Endothelial cell of umbilical vein (primary cell): ENCODE results near the gene GORASP1. TPM values are rescaled to one million over a fixed set of nuclear protein-coding genes. Genes with fewer than 3 reads are reported as not detected.

Experiments
- BruUV-seq: library from RNA; stranded (reverse); fragments of 400-500 nt; replicated peaks from 2 replicates; lab custom pipeline; 2021; lab: Mats Ljungman, UMichigan
- CTCF ChIA-PET: fragments of 300-600, 350-600 bp; sonication (Branson Sonifier 250); formaldehyde crosslinking; loops from one replicate; lab custom pipeline; 2021; ENCODE audit warnings: antibody characterized with exemption, inconsistent platforms; lab: Charles Lee
- POLR2A ChIA-PET: fragments of 300-600, 350-600 bp; sonication (Branson Sonifier 250); formaldehyde crosslinking; loops from one replicate; lab custom pipeline; 2021; ENCODE audit warnings: antibody characterized with exemption, inconsistent platforms; lab: Charles Lee
- DNase-seq: peaks from one replicate; pipeline ENCODE4 v3.0.0-alpha.2; 2011; ENCODE audit warnings: low read depth, low spot score
- FAIRE-seq: peaks from 2 replicates; lab custom pipeline; 2011; peaks lifted over from hg19 to GRCh38; lab: Jason Lieb, UNC
- H2AFZ ChIP-seq: 2 replicates; pipeline ENCODE4 v1.6.0; 2012; ENCODE audit warnings: low read depth, low read length, control low read depth, inconsistent platforms
- H3K27ac ChIP-seq: 2 replicates; pipeline ENCODE4 v1.5.1; 2011; ENCODE audit warnings: low read depth, mild to moderate bottlenecking, control low read depth, low read length, moderate library complexity; ENCODE audit not compliant: insufficient read depth
- H3K27me3 ChIP-seq, 2 experiments: 2 replicates each; pipeline versions ENCODE4 v1.6.0 to v1.6.1; 2011; ENCODE audit warnings: low read length in 2 of 2, mixed read lengths in 1 of 2; ENCODE audit not compliant: control insufficient read depth in 2 of 2, insufficient read depth in 2 of 2
- H3K36me3 ChIP-seq, 2 experiments: 2 replicates in 1 of 2; 3 replicates in 1 of 2; pipeline ENCODE4 v1.5.1; 2011; ENCODE audit warnings: low read length in 2 of 2, mild to moderate bottlenecking in 1 of 2, moderate library complexity in 1 of 2; ENCODE audit not compliant: control insufficient read depth in 2 of 2, insufficient read depth in 2 of 2; ENCODE audit errors: extremely low read depth in 1 of 2
- H3K4me1 ChIP-seq: 3 replicates; pipeline ENCODE4 v1.5.1; 2011; ENCODE audit warnings: mild to moderate bottlenecking, low read length; ENCODE audit not compliant: control insufficient read depth, insufficient read depth; ENCODE audit errors: extremely low read depth
- H3K4me2 ChIP-seq: 2 replicates; pipeline ENCODE4 v1.6.1; 2011; ENCODE audit warnings: low read length, control low read depth, mixed read lengths; ENCODE audit not compliant: insufficient read depth
- H3K4me3 ChIP-seq, 3 experiments: fragments of 200-600 bp in 1 of 3; sonication (generic), shearing (Covaris generic) in 1 of 3; replicated peaks in 1 of 3; 2 replicates each; pipeline ENCODE4 v1.5.1; 2011 to 2016; ENCODE audit warnings: control low read depth in 3 of 3, low read length in 3 of 3, mild to moderate bottlenecking in 2 of 3, inconsistent platforms in 1 of 3, low read depth in 1 of 3, moderate library complexity in 1 of 3; ENCODE audit not compliant: insufficient read depth in 1 of 3
- H3K79me2 ChIP-seq: 2 replicates; pipeline ENCODE4 v1.6.0; 2012; ENCODE audit warnings: low read length, inconsistent platforms; ENCODE audit not compliant: control insufficient read depth, insufficient read depth
- H3K9ac ChIP-seq: replicated peaks from 2 replicates; pipeline ENCODE3; 2011; ENCODE audit warnings: low read length, control low read depth; ENCODE audit not compliant: insufficient read depth; ENCODE audit errors: extremely low read depth
- H3K9me1 ChIP-seq: replicated peaks from 3 replicates; pipeline ENCODE4 v1.6.0; 2011; ENCODE audit warnings: mild to moderate bottlenecking, low read length; ENCODE audit not compliant: control insufficient read depth, insufficient read depth; ENCODE audit errors: extremely low read depth
- H3K9me3 ChIP-seq: replicated peaks from 2 replicates; pipeline ENCODE4 v1.5.1; 2012; ENCODE audit warnings: low read length, inconsistent platforms; ENCODE audit not compliant: control insufficient read depth, insufficient read depth
- H4K20me1 ChIP-seq: replicated peaks from 2 replicates; pipeline ENCODE3; 2011; ENCODE audit warnings: mild to moderate bottlenecking, low read length; ENCODE audit not compliant: control insufficient read depth, insufficient read depth; ENCODE audit errors: extremely low read depth
- EZH2 ChIP-seq: IDR thresholded peaks from 2 replicates; pipeline ENCODE4 v1.6.1; 2012; ENCODE audit warnings: borderline replicate concordance, low read depth, mild to moderate bottlenecking, moderate library complexity, low read length, inconsistent platforms; ENCODE audit not compliant: severe bottlenecking
- FOS ChIP-seq: IDR thresholded peaks from 2 replicates; pipeline ENCODE4 v1.6.1; 2011; ENCODE audit warnings: mild to moderate bottlenecking, low read length, moderate library complexity, borderline replicate concordance; ENCODE audit not compliant: insufficient read depth
- GATA2 ChIP-seq: IDR thresholded peaks from 2 replicates; pipeline ENCODE4 v1.7.0; 2011; ENCODE audit warnings: low read depth, mild to moderate bottlenecking, moderate library complexity, mixed read lengths, low read length; ENCODE audit not compliant: insufficient read length, insufficient read depth
- JUN ChIP-seq: IDR thresholded peaks from 2 replicates; pipeline ENCODE4 v1.6.1; 2011; ENCODE audit warnings: borderline replicate concordance, low read depth; ENCODE audit not compliant: insufficient read length, insufficient read depth
- MAX ChIP-seq: IDR thresholded peaks from 2 replicates; pipeline ENCODE4 v1.6.1; 2011; ENCODE audit not compliant: insufficient read depth, insufficient read length
- MYC ChIP-seq: IDR thresholded peaks from one replicate; pipeline ENCODE4 v1.6.1; 2011; ENCODE audit warnings: mild to moderate bottlenecking, low read depth, low read length
- POLR2A ChIP-seq: IDR thresholded peaks from 2 replicates; pipeline ENCODE4 v1.6.1; 2012; ENCODE audit warnings: low read depth, mild to moderate bottlenecking, control low read depth, low read length
- POLR2AphosphoS5 ChIP-seq: IDR thresholded peaks from 2 replicates; pipeline ENCODE4 v1.6.1; 2012; ENCODE audit warnings: low read depth, mild to moderate bottlenecking, control low read depth, low read length, moderate library complexity; ENCODE audit not compliant: insufficient read depth
- dilution Hi-C: fragments of 300-500 bp; cut with MboI; formaldehyde crosslinking; loops from one replicate; pipeline ENCODE4 v1.15.0; 2019; ENCODE audit warnings: low sequenced_read_pairs; ENCODE audit not compliant: extremely low pct_ligation_motif_present
- intact Hi-C: fragments of 100-400 bp; cut with micrococcal nuclease; formaldehyde crosslinking; loops from one replicate; pipeline ENCODE4 v1.10.0; 2022
- polyA plus RNA-seq, 4 experiments: library from polyadenylated mRNA; depleted of rRNA in 3 of 4; stranded (reverse) in 3 of 4; unstranded in 1 of 4; fragments of >200 nt; gene quantifications; 2 replicates each; pipeline versions ENCODE4 v1.2.1 to v1.2.3, GENCODE V29; 2011 to 2012; ENCODE audit warnings: missing spikeins in 1 of 4
- total RNA-seq: library from RNA; stranded (reverse); gene quantifications from 2 replicates; pipeline ENCODE4 v1.2.3, GENCODE V29; 2021
- TF ChIP-seq, protein P1 (sequence below), 2 donors: IDR thresholded peaks; 1 replicate in 1 of 2; 2 replicates in 1 of 2; pipeline ENCODE4 v1.5.1; 2011; ENCODE audit warnings: low read length in 2 of 2, mild to moderate bottlenecking in 2 of 2, moderate library complexity in 2 of 2, control low read depth in 1 of 2, inconsistent platforms in 1 of 2, low read depth in 1 of 2; ENCODE audit not compliant: insufficient read depth in 1 of 2; ENCODE audit errors: extremely low read depth in 1 of 2

Gene GORASP1
- total and polyA plus RNA-seq, 2 donors (not counting 3 experiments of a cell fraction or from before 2014, with no cell fraction given): 62.5 to 68.0 TPM

DNA sequence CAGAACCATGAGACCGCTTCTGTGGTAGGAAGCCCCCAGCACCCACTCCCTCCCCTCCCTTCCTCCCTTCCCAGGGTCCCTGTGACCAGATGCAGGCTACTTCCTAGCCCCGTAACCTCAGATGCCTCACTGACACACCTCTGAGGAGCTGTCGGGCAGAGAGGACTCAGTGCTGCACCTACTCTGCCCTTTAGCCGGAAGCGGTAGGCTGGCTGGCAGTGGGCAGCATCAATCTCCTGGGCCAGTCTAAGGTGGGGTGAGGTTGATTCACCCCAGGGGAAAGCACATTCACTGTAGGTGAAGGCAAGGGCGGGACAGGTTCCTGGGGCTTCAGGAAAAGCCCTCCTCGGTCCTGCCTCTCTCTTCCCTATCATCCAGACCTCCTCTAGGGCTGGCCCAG lies 26.9 kb upstream of the GORASP1 start:
- H3K9ac ChIP-seq: no peak overlapping the region
- no peaks in the 10 kb centered on the region for H4K20me1 ChIP-seq
- H3K79me2 ChIP-seq: no peaks in the 10 kb centered on the region
- CTCF ChIA-PET: interaction anchor here (1.0 to 1.5 kb wide), 4 partner anchors 8 to 154 kb away, joined by 4 to 8 read pairs (median 6); no protein-coding TSS in a partner anchor
- BruUV-seq: no TSS peak
- no peak overlapping the region for H3K4me3 ChIP-seq
- H3K9me1 ChIP-seq: no peaks in the 10 kb centered on the region
- POLR2A ChIA-PET: interaction anchor here (1.0 kb wide), 1 partner anchor 13 kb away, joined by 3 read pairs; no protein-coding TSS in a partner anchor
- intact Hi-C loops: no loop called here
- no peaks in the 10 kb centered on the region for H3K9me3 ChIP-seq
- H3K27me3 ChIP-seq: no peaks in the 10 kb centered on the region
- peaks cover 0 to 3% of the 10 kb centered on the region in 2 experiments for H3K36me3 ChIP-seq
- H3K4me2 ChIP-seq: no peak overlapping the region
- FAIRE-seq (no peak), DNase-seq (no peak)
- no peak overlapping the region for H2AFZ ChIP-seq
- TF ChIP-seq, protein P1, sequence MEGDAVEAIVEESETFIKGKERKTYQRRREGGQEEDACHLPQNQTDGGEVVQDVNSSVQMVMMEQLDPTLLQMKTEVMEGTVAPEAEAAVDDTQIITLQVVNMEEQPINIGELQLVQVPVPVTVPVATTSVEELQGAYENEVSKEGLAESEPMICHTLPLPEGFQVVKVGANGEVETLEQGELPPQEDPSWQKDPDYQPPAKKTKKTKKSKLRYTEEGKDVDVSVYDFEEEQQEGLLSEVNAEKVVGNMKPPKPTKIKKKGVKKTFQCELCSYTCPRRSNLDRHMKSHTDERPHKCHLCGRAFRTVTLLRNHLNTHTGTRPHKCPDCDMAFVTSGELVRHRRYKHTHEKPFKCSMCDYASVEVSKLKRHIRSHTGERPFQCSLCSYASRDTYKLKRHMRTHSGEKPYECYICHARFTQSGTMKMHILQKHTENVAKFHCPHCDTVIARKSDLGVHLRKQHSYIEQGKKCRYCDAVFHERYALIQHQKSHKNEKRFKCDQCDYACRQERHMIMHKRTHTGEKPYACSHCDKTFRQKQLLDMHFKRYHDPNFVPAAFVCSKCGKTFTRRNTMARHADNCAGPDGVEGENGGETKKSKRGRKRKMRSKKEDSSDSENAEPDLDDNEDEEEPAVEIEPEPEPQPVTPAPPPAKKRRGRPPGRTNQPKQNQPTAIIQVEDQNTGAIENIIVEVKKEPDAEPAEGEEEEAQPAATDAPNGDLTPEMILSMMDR (IDR thresholded peaks at IDR 0.05; ENCODE audit: extremely low read depth in 1 of 2, insufficient read depth in 1 of 2, low read depth in 1 of 2, low read length in 2 of 2): no peak
- TF ChIP-seq JUN (no peak), POLR2A (no peak), EZH2 (no peak), FOS (no peak), MAX (no peak), MYC (no peak), POLR2AphosphoS5 (no peak), GATA2 (no peak)
- no peak overlapping the region for H3K27ac ChIP-seq
- peaks cover 9% of the 10 kb centered on the region for H3K4me1 ChIP-seq
- dilution Hi-C loops: no loop called here
